ENCODE results near the gene CACNA2D3.

GRCh38 chr3:54790051-54790450 is 667.7 kb downstream of the CACNA2D3 start:
- TF ChIP-seq SREBF2 (IDR thresholded peaks at IDR 0.05) (no peak), CTCF (IDR thresholded peaks at IDR 0.05) (no peak), ZSCAN20 (CRISPR knock-in tag; IDR thresholded peaks at IDR 0.05) (no peak), MAX (IDR thresholded peaks at IDR 0.05) (no peak), FOSL2 (IDR thresholded peaks at IDR 0.05) (no peak), FOSL2 (CRISPR knock-in tag; IDR thresholded peaks at IDR 0.05) (no peak), HOXA7 (CRISPR knock-in tag; IDR thresholded peaks at IDR 0.05) (no peak), ZFP36 (IDR thresholded peaks at IDR 0.05; ENCODE audit: borderline replicate concordance, partially characterized antibody) (no peak), BHLHE40 (IDR thresholded peaks at IDR 0.05; ENCODE audit: low read depth, low read length) (no peak), POLR2A (IDR thresholded peaks at IDR 0.05; ENCODE audit: low read length) (no peak), REST (IDR thresholded peaks at IDR 0.05) (no peak), MAZ (IDR thresholded peaks at IDR 0.05; ENCODE audit: borderline replicate concordance, low read depth, low read length) (no peak)

Measured in A549 (cell line).